ENCODE results near the gene PTPRA. TPM values are rescaled to one million over a fixed set of nuclear protein-coding genes. Genes with fewer than 3 reads are reported as not detected.
"Not testable (repeated sequence)": the region's sequence is repeated elsewhere in the genome, so short reads cannot be mapped to it uniquely, and the experiment has no call there.

PTPRA gene
- total RNA-seq, 1 experiment from 2014 or later = 55.2 TPM

DNA sequence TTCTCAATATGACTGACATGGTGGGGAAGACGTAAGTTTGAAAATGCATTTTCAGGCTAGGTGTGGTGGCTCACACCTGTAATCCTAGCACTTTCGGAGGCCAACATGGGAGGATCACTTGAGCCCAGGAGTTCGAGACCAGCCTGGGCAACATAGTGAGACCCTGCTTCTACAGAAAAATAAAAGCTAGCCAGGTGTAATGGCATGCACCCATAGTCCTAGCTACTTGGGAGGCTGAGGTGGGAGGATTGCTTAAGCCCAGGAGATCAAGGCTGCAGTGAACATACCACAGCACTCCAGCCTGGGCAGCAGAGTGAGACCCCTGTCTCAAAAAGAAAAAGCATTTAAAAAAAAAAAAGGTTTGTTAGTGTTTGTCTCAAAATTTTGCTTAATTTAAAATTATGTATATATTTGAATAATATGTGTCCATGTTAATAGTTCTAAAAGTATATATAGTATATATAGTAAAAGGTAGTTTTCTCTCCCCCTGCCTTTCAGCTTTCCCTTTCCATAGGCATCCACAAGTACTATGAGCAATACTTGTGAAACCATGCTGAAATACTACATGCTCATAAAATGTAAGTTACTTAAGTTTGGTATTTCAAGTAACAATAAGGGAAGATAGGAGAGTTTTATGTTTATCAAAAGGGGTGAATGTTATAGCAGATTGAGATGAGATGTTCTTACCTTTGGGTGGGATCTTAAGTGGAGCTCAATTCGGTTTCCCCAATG, 15.1 kb downstream of the PTPRA start:
- no peak for DNase-seq (ENCODE audit: low read depth)

DNA sequence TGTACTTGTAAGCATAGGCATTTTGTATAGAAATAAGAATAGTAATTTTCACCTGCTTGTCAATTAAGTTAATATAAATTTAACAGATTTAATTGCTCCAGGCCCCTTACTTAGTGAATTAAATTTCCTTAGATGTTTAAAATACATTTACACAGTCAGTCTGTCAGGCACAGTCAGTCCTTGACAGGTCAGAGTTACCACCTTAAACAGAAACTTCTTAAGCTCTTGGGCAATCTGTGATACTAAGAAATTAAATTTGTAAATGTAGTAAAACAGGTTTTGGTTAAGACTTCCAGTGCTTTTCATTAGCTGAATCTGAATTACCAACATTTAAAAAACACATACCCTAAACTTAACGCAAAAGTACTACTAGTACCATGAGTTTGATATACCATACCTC, 15.9 kb downstream of the PTPRA start:
- no peak for DNase-seq (ENCODE audit: low read depth)

DNA sequence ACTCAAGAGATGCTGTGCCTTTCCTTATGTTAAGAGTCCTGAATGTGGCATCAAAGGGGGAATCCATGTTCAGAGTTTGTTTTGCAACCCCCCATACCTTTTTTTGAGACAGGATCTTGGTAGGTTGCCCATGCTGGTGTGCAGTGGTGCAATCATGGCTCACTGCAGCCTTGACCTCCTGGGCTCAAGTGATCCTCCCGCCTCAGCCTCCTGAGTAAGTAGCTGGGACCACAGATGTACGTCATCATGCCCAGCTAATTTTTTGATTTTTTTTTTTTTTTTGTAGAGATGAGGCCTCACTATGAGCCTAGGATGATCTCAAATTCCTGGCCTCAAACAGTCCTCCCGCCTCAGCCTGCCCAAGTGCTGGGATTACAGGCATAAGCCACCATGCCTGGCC, 16.5 kb downstream of the PTPRA start:
- DNase-seq (ENCODE audit: low read depth) = no peak

DNA sequence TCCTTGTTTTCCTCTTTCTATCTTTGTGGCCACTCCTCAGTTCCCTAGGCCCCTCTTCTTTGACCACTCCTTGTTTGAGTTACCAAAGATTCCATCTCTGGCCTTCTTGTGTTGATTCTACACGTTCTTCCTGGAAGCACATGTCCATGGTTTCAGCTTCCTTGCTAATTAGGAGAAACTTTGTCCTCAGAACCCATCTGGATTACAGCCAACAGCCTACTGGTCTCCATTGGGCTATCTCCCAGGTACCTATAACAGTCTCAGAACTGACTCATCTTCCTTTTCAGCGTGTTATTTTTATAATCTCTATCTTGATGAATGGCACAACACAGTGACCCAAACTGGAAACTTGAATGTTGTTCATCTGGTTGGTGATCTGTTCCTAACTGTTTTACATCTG, 17.5 kb downstream of the PTPRA start:
- DNase-seq (ENCODE audit: low read depth) = peak; percentile 88

DNA sequence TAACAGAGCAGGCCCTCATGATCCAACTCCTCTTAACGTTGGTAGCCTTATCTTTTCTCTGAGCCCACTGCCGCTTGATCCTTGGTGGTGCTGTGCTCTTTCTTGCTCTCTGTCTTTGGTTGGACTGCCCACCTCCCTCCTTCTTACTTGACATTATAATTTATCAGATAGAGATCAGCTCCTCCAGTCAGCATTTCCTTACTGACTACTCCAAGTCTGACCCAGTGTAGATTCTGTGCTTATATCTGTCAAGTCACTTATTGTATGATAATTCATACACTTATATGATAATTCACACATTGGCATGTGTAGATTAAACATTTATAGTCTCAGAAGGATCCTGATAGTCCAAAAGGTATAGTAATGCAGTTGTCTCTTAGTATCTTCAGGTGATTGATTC, 18.1 kb downstream of the PTPRA start:
- DNase-seq (ENCODE audit: low read depth) = no peak

DNA sequence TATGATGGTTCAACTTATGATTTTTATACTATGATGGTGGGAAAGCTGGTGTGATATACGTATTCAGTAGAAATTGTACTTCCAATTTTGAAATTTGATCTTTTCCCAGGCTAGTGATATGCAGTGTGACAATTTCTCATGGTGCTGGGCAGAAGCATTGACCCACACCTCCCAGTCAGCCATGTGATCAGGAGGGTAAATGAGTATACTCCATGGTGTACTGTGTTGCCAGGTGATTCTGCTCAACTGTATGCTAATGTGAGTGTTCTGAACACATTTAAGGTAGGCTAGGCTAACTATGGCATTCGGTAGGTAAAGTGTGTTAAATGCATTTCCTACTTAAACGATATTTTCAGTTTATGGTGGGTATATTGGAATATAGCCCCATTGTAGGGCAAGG, 19.1 kb downstream of the PTPRA start:
- DNase-seq (ENCODE audit: low read depth) = no peak

DNA sequence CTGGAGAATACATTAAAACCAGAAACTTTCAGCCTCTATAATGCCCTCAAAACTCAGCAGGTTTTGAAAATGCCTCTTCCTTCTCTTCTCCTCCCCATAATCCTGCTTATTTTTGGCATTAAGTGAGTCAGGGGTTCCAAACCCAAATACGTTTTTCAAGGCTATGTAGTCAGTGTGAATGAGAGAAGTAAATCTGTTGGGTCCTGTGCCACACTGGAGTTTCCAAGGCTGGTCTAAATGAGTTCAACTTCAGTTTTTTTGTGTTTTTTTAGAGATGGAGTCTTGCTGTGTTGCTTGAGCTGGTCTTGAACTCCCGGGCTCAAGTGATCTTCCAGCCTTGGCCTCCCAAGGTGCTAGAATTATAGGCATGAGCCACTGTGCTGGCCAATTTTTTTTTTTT, 20.9 kb downstream of the PTPRA start:
- no peak for DNase-seq (ENCODE audit: low read depth)

DNA sequence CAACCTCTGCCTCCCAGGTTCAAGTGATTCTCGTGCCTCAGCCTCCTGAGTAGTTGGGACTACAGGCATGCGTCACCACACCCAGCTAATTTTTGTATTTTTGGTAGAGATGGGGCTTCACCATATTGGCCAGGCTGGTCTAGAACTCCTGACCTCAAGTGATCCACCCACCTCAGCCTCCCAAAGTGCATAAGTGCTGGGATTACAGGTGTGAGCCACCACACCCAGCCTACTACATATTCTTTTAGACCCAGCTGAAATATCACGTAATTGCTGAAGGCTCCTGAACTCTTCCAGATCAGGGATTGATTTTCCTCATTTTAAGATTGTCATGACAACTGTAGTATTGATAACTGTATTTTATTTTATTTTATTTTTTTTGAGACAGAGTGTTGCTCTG, 21.9 kb downstream of the PTPRA start:
- DNase-seq (ENCODE audit: low read depth) = not testable (repeated sequence)

DNA sequence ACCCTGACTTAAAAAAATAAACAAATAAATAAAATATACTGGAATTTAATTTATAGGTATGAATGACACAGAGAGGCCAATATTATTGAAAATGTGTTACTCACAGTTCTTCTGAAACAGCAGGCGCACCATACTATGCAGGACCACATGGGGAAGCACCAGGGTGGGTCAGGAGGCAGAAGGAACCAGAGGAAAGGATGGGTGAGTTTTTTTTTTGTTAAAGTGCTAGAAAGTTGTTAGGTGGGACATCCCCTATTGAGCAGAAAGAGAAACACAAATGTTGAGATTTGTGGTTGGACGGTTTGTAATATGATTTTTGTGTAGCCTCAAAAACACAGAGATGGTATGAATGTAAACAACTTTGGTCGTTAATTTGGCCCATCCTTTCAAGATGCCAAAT, 26.0 kb downstream of the PTPRA start:
- no peak for DNase-seq (ENCODE audit: low read depth)

DNA sequence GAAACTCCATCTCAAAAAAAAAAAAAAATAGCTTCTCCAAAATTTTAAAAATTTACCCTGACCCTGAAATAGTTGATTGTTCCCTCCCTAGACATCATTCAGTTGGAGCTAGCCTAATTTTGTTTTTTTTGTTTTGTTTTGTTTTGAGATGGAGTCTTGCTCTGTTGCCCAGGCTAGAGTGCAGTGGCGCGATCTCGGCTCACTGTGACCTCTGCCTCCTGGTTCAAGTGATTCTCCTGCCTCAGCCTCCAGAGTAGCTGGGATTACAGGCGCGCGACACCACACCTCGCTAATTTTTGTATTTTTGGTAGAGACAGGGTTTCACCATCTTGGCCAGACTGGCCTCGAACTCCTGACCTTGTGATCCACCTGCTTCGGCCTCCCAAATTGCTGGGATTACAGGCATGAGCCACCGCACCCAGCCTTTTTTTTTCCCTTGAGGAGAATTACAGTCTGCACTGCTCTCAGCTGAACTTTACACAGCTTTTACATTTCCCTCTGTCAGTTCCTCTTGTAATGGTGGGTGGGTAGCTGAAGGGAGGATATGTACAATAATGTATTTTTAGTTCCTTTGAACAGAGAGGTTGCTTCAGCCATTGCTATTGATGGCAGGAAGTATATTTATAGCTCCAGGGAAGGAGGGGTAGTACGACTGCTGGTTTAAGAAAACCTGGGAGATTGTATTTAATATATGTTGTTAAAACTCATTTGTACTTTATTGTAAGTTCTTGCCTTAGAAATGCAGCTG, 27.7 kb downstream of the PTPRA start:
- no peak for DNase-seq (ENCODE audit: low read depth)

DNA sequence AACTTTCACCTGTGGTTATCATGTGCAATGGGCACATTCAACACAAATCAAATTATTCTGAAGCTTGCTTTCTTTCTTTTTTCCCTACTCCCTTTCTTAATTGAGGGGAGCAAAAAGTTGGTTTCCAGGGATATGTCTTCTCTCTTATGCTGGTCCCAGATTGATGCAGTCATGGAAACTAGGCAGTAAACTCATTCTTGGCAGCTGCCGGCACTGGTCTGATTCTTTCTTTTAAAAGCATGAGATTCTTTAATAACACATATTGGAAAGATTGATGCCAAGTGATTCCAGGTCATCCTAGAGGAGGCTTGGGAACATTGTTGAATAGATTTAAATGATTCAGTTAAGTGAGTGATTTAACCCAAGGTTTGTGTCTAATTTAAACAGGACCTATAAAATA, 29.0 kb downstream of the PTPRA start:
- no peak for DNase-seq (ENCODE audit: low read depth)

DNA sequence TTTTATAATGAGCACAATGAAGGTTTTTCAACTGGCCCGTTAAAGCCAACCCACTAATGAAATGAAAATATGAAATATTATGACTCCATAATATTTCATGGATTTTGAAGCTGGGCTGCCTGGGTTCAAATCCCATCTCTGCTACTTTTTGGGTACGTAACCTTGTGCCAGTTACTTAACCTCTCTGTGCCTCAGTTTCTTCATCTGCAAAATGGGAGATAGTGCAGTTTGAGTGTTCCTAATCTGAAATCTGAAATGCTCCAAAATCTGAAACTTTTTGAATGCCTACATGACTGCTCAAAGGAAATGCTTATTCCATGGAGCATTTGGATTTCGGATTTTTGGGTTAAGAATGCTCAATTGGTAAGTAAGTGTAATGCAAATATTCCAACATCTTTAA, 29.5 kb downstream of the PTPRA start:
- no peak for DNase-seq (ENCODE audit: low read depth)

DNA sequence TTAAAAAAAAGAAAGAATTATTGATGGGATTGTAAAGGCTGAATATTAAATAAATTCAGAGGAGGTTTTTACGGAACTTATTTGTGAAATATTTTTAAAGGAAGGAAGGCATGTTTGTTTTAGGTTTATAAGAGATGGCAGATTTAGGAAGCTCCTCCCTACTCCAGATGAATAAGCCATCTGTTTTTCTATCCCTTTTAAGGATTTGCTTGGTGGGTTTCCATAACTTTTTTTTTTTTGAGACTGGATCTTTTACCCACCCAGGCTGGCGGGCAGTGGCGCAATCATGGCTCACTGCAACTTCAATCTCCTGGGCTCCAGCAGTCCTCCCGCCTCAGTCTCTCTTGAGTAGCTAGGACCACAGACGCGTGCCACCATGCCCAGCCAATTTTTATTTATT, 30.4 kb downstream of the PTPRA start:
- DNase-seq (ENCODE audit: low read depth) = no peak

DNA sequence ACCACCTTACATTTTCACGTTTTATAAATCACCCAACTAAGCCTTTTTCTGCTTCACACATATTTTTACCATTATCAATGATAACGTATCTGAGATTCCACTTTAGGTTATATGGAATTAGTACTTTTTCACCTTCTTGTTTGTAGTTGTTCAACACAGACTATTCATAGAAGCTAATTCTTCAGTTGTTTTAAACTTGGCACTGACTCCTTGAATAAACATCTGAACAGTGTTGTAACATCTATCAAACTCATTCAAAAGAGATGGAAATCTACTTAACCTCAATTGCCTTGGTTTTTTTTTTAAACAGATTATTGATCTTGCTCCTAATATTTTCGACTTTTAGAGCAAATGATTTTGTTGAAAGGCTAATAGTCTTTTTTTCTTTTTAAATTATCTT, 34.2 kb downstream of the PTPRA start:
- no peak for DNase-seq (ENCODE audit: low read depth)

DNA sequence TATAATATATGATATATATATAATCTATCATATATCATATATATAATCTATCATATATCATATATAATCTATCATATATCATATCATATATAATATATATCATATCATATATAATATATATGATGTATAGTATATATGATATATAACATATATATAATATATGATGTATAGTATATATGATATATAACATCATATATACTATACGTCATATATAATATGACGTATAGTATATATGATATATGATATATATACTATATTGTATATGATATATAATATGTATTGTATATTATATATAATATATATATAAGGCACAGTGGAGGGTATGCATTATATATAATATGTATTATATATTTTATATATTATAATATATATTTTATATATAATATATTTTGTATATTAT, 36.7 kb downstream of the PTPRA start:
- no peak for DNase-seq (ENCODE audit: low read depth)

DNA sequence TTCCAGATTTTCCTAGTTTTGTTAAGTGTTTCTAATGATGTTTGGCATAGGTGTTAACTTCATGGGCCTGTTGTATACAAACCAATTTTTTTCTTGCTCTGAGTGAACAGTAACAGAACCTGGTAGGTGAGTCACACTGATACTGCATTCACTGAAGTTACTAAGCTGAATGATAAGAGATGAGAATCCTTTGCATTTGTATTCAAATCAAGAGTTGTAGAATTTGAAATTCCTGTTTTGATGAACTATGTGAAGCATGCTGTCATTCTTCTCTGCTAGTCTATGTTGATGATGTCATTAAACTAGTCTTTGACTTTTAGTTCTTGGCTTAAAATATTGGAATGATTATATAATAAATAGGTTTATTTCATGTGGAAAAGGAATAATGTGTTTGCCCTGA, 37.9 kb downstream of the PTPRA start:
- DNase-seq (ENCODE audit: low read depth) = no peak

DNA sequence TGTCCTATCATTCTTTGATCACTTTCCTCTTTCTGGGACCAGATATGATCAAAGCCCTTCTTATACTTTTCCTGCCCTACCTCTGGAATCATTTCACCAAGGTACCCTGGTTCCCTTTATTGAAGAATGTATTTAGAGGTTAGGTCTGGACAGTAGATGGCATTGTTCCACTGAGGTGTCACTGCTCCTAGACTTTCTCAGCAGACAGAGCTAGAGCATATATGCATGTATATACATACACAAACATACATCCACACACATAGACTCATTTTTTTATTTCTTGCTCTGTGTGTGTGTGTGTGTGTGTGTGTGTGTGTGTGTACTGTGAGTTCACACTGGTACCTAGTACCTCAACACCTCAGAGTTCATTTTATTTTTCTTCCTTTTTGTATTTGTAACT, 40.9 kb downstream of the PTPRA start:
- peak; percentile 20 for DNase-seq (ENCODE audit: low read depth)

DNA sequence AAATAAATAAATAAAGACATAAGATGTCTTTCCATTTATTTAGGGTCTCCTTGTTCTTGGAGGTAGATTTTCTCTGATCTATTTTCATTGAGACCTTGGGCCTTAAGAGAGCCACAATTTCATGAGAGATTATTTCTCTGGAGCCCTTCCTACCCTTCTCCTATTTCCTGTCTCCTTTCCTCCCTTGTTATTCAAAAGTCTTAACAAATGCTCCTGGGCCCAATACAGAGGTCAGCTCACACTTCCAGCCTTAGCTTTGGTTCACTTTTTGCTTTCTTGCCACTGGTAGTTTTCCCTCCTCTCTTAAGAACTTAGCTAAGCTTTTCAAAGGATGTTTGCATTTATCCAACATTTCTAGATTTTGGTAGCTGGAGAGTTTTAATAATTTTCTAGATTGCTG, 44.0 kb downstream of the PTPRA start:
- DNase-seq (ENCODE audit: low read depth) = no peak

DNA sequence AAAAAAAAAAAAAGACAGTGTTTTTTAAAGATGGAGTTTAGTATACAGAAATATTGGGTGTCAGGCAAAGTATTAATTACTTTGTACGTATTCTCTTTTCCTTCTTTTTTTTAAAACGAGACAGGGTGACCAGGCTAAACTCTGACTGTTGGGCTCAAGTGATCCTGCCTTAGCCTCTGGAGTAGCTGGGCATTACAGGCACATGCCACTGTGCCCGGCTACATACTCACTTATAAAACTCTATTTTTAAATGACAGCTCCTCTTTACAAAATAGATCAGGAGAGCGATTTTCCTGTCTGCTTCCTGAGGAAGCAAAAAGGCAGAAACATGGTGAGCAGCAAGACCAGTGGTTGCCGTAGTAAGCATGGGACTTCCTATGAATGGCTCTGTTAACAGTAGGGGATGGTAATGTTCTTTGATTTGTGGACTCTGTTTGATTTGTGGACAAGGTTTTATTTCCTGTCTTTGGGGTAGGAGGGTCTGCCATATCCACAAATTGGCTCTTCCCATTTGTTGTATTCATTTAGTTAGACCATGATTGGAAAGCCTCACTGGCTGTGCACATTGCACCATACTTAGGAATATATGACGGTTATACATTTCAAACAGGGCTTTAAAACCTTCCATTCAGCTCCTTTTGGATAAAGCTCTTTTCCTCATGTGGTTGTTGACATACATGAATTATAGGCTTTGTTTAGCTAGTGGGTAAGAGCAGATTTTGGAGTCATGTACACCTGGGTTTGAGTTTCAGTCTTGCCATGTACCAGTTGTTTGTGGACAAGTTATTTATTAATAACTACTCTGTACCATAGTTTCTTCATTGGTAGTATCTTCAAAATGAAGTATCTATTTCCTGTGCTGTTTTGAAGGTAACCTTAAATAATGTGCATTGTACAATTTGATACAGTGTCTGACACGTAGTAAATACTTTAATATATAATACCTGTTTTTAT, 45.1 kb downstream of the PTPRA start:
- DNase-seq (ENCODE audit: low read depth) = no peak

DNA sequence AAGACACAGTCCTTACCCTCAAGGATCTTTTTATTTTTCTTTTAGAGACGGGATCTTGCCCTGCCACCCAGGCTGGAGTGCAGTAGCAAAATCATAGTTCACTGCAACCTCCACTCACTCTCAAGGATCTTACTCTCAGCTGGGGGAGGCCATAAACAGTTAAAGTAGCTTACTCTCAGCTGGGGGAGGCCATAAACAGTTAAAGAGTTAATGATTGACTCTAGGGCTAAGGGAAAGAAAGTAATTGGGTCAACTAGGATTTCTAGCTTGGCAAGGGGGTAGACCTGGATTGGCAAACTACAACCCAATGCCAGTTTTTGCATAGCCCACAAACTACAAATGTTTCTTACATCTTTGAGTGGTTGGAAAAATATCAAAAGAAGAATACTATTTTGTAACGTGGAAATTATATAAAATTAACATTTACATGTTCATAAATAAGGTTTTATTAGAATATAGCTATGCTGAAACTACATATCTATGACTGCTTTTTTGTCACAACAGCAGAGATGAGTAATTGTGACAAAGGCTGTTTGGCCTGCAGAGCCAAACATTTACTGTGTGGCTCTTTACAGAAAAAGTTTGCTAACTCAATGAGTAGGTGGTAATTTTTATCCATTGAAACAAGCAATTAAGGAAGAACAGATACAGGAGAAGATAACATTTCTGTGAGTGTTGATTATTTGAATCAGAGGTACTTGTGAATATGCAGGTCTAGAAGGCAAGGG, 46.4 kb downstream of the PTPRA start:
- no peak for DNase-seq (ENCODE audit: low read depth)

DNA sequence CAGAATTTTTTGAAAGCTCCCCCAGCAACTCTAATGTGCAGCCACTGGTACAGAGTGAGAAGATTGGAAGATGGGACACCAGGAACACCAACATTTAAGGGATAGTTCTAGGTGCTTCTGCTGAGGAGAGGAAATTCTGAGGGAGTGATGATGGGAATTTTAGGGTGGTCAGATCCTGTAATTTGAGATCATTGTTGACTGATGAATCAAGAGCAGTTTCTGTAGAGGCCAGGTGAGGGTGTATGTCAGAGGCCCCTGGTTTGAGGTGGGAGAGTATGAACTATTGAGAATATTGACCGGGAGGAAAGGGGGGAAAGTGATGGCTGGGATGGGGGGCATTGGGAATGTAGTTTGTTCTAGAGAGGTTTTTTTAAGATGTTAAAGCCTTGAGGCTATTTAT, 47.2 kb downstream of the PTPRA start:
- DNase-seq (ENCODE audit: low read depth) = no peak

DNA sequence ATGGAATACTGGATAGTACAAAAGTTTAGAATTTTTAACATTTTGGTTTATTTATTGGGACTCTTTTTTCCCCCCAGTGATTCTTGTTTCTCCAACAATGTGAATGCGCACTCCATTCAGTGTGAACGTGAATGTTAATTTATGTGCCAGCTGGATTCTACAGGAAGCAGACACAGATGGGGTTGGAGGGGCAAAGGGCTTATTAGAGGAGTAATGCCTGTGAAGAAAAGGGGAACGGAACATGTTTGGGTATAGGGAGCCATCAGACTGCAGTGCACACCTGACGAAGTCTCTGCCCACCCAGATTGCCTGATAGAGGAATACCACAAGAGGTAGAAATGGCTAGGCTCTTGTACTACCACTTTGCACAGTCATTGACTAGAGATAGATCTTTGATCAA, 48.2 kb downstream of the PTPRA start:
- DNase-seq (ENCODE audit: low read depth) = no peak

Data from M059J (cell line).